NCI-H2029 (cell line): ENCODE data around the gene ROR1.

Source experiments
- DNase-seq: peaks from one replicate; lab custom pipeline; 2025; lab: John Stamatoyannopoulos, UW

ROR1 gene

GRCh38 chr1:63936801-63937200 is 163.0 kb downstream of the ROR1 start:
- DNase-seq: no peak

- no peak for DNase-seq
Observed at GRCh38 chr1:63937461-63938022, 163.7 kb downstream of the ROR1 start.

DNA sequence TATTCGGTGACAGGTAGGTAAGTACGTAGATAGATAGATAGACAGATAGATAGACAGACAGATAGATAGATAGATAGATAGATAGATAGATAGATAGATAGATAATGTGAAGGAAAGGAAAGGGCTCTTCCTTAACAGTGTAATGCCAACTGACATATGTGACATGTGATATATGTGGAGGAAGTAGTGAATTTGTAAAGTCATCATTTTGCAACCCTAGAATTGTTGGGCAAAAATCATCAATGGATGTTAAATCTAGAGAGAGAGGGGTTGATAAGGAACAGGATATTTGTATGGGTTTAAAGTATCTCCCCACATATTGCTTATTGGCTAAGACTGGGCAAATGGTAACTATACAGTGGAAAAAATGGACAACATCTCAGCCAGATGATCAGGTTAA is 166.6 kb downstream of the ROR1 start:
- DNase-seq: no peak

- no peak for DNase-seq
Observed at GRCh38 chr1:63943393-63943792, 169.6 kb downstream of the ROR1 start.

DNA sequence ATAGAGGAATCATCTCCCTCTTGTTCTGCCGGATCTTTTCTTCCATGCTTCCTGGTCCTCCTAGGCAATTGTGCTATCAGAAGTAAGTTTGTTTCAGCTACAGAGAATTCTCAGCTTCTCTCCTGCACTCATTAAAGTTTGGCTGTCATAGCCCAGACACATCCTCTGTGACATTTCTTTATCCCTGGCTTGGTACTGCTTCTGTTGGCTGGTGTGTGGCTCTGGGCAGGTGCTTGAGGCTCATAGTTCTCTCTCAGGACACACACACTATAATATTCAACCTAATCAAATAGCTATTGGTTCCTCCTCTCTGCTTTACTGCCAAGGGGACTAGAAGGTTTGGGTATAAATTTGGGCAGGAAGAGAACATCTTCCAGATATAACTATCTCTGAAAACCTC is 172.1 kb downstream of the ROR1 start:
- DNase-seq: no peak

DNA sequence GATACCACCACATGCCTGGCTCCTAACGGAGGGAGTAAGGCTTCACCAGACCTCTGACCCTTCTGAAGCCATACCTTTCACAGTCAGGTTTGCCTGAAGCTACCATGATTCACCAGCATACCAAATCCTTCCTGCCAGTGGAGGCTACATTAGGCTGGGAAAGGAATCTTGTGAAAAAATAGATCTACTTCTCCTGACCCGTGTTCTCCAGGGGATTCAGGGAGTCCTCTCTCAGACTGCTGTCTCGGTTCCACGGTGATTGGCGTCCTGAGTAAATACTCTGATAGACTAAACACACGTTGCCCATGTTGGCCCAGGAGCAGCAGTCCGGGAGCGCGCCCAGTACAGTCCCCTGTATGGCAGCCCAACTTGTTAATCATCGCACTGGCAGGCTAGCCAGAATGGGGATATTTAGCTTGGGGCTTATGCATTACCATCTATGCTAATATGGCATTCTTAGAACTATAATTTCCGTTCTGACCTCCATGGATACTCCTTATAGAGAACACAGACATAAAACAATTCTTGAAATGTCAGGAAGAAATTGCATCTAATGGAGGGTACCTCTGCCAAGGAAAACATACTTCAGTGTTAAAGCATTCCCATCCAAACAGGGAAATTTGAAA is 173.2 kb downstream of the ROR1 start:
- DNase-seq: no peak

GRCh38 chr1:63947904-63948303 is 174.1 kb downstream of the ROR1 start:
- DNase-seq: no peak

DNA sequence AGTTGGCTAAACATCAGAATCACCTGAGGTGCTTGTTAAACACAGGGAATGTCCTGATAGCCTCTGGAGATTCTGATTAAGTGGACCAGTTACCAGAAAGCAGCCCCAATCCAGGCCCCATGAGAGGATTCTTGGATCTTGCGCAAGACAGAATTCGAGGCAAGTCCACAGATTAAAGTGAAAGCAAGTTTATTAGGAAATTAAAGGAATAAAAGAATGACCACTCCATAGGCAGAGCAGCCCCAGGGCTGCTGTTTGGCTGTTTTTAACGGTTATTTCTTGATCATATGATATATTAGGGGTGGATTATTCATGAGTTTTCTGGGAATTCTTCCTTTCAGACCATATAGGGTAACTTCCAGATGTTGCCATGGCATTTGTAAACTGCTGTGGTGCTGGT is 176.2 kb downstream of the ROR1 start:
- no peak for DNase-seq

DNA sequence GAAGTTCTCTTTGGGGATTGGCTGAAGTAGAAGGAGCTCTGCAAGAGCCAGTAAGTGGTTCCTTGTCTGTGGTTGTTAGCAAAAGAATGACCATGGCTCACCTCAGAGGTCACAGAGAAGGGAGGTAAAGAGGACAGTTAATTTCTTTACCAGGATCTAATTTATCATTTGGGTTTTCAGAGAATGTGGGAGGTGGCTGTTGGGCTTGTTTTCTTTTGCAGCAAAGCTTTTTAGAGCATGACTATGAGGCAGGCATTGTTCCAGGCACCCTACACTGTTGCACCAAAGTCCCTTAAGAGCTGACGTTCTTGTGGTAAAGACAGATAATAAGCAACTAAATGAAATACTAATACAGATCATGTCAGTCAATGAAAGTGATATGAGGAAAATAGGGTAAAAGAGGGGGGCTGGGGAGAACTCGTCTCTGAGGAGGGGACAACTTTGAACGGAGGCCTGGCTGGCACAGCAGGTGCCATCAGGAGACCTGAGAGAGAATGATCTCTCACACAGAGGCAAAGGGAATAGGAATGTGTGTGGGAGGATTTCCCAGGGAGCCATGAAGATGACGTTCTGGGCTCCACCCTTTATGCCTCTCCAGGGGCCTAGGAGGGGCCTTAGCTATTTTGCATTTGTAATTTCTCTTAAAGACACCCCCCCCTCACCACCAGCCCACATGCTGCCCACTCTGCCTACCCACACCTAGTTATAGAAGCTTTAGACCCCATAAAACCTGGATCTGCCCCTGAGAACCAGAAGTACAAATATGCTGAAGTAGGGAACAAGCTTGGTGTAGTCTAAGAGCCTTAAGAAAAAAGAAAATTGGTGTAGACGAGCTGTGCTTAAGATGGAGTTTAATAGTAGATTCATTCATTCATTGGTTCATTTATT is 177.5 kb downstream of the ROR1 start:
- DNase-seq: no peak

- DNase-seq: no peak
Observed at GRCh38 chr1:63954187-63954586, 180.4 kb downstream of the ROR1 start.

GRCh38 chr1:63955370-63956145 is 181.7 kb downstream of the ROR1 start:
- DNase-seq: no peak

- DNase-seq: no peak
Observed at GRCh38 chr1:63958556-63958955, 184.7 kb downstream of the ROR1 start.

DNA sequence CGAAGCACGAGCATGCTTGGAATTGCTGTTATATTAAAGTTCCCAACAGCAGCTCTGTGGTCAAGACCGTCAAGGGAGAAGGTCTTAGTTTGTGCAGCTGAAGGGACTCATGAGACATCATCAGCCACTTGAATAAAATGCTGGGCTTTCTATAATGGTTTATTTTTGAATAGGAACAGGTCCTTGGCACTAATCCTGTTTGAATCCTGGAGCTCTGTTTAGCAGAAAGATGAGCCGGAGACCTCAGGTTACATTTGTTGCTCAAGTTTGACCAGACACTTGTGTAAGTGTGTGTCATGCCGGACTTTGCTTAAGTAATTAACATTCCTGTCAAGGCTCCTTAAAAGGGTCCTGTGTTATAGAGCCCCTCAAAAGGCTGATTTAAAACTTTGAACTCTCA is 186.5 kb downstream of the ROR1 start:
- DNase-seq: no peak

GRCh38 chr1:63966016-63966415 is 192.2 kb downstream of the ROR1 start:
- peak; percentile 63 for DNase-seq

- no peak for DNase-seq
Observed at GRCh38 chr1:63967901-63968300, 194.1 kb downstream of the ROR1 start.

DNA sequence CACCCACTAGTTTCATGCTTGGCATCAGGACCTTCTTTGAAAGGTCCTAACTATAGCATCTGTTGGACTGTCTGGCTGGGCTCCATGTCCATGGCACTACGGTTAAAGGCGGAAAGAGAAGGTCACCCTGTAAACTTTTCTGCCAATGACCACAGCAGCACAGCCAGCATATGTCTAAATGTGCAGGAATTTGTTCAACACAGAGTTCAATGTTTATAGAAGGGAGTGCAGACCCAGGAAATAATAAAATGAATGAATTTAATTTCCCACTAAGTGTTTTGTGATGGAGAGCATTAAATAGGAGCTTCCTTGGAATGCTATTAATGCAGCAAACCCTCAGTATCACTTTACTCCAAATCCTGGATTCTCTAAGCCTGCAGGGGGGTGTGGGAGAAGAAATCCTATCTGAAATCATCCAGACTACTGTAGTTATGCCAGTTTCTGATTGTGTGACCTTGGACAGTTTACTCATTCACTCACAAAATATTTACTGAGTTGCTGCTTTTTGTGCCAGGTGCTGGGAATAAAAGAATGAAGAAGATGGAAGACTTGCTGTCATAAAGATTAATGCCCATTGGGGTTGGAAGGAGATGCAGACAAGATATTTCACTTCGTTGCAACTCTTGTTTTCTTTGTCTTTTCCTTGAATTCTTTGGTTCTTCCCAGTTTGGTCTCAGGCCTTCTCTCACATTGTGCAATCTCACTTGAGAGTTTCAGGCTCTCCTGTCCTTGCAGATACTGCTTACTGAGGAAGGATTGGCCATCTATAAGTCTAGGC is 195.0 kb downstream of the ROR1 start:
- no peak for DNase-seq

- DNase-seq: peak; percentile 41
Observed at GRCh38 chr1:63969441-63969901, 195.7 kb downstream of the ROR1 start.

GRCh38 chr1:63971557-63971956 is 197.7 kb downstream of the ROR1 start:
- no peak for DNase-seq

- DNase-seq: no peak
Observed at GRCh38 chr1:63973005-63973419, 199.2 kb downstream of the ROR1 start.

DNA sequence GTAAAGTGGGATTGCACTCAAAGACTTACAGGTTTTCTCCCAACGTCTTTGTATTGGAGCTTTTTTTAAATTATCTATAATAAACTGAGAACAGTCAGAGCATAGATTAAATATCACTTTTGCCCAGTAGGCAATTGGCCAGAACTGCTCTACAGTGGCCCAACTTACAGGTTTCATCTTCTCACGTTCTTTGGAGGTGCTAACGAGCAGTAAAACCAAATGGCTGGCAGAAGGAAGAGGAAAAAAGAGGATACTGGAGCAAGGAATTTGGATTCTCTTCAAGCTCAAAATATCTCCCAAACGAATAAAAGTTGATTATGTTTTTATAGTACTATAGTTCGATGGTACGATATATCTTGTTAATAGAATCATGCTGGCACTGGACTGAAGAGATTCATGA is 201.1 kb downstream of the ROR1 start:
- DNase-seq: no peak

GRCh38 chr1:63975481-63975880 is 201.7 kb downstream of the ROR1 start:
- DNase-seq: no peak

- DNase-seq: no peak
Observed at GRCh38 chr1:63976006-63976405, 202.2 kb downstream of the ROR1 start.
